DND-41 (cell line): Measurements from ENCODE around the gene PSMG3.

Experiments
- ATAC-seq: fragments of 200-7000 bp; cut with Tn5 transposase; 3 replicates; pipeline ENCODE4 v1.9.1; 2021; ENCODE audit warnings: low read depth; ENCODE audit not compliant: insufficient read depth
- DNase-seq: peaks from one replicate; pipeline ENCODE4 v3.0.0-alpha.2; 2020
- H2AFZ ChIP-seq: 2 replicates; pipeline ENCODE4 v1.6.0; 2012; ENCODE audit warnings: low read depth, low read length
- H3K27ac ChIP-seq: 2 replicates; pipeline ENCODE4 v1.5.1; 2012; ENCODE audit warnings: low read length, inconsistent platforms
- H3K27me3 ChIP-seq: fragments of 200-600 bp; sonication (generic); 2 replicates; pipeline ENCODE4 v1.6.0; 2012; ENCODE audit warnings: low read length, mild to moderate bottlenecking, inconsistent platforms; ENCODE audit not compliant: insufficient read depth, poor library complexity
- H3K36me3 ChIP-seq: 2 replicates; pipeline ENCODE4 v1.5.1; 2012; ENCODE audit warnings: low read length, inconsistent platforms; ENCODE audit not compliant: insufficient read depth
- H3K4me1 ChIP-seq: 2 replicates; pipeline ENCODE4 v1.5.1; 2012; ENCODE audit warnings: mild to moderate bottlenecking, low read length; ENCODE audit not compliant: insufficient read depth
- H3K4me2 ChIP-seq: 2 replicates; pipeline ENCODE4 v1.6.0; 2012; ENCODE audit warnings: mild to moderate bottlenecking, moderate library complexity, low read length, inconsistent platforms; ENCODE audit not compliant: insufficient read depth
- H3K4me3 ChIP-seq, 2 experiments: fragments of 200-600 bp in 1 of 2; shearing (Covaris generic) in 1 of 2; 2 replicates each; pipeline ENCODE4 v1.5.1; 2012 to 2016; ENCODE audit warnings: inconsistent platforms in 2 of 2, low read length in 2 of 2, mild to moderate bottlenecking in 2 of 2, low read depth in 1 of 2, moderate library complexity in 1 of 2
- H3K79me2 ChIP-seq: 2 replicates; pipeline ENCODE4 v1.6.0; 2012; ENCODE audit warnings: low read length, inconsistent platforms; ENCODE audit not compliant: insufficient read depth
- H3K9ac ChIP-seq: 2 replicates; pipeline ENCODE4 v1.6.0; 2012; ENCODE audit warnings: low read depth, mild to moderate bottlenecking, inconsistent platforms, low read length, moderate library complexity
- H3K9me3 ChIP-seq: 2 replicates; pipeline ENCODE4 v1.5.1; 2012; ENCODE audit warnings: low read length, moderate library complexity, mild to moderate bottlenecking, inconsistent platforms; ENCODE audit not compliant: insufficient read depth, severe bottlenecking
- H4K20me1 ChIP-seq: 2 replicates; pipeline ENCODE4 v1.6.0; 2012; ENCODE audit warnings: low read length; ENCODE audit not compliant: insufficient read depth
- EZH2 ChIP-seq: IDR thresholded peaks from 3 replicates; pipeline ENCODE4 v1.6.1; 2012; ENCODE audit warnings: borderline replicate concordance, low read depth, mild to moderate bottlenecking, moderate library complexity, low read length, inconsistent platforms; ENCODE audit not compliant: severe bottlenecking
- TF ChIP-seq, protein P1 (sequence below): IDR thresholded peaks from 2 replicates; pipeline ENCODE4 v1.5.1; 2012; ENCODE audit warnings: borderline replicate concordance, low read length, moderate library complexity, mild to moderate bottlenecking; ENCODE audit not compliant: poor library complexity, severe bottlenecking; ENCODE audit errors: extremely low read depth

Gene PSMG3

DNA sequence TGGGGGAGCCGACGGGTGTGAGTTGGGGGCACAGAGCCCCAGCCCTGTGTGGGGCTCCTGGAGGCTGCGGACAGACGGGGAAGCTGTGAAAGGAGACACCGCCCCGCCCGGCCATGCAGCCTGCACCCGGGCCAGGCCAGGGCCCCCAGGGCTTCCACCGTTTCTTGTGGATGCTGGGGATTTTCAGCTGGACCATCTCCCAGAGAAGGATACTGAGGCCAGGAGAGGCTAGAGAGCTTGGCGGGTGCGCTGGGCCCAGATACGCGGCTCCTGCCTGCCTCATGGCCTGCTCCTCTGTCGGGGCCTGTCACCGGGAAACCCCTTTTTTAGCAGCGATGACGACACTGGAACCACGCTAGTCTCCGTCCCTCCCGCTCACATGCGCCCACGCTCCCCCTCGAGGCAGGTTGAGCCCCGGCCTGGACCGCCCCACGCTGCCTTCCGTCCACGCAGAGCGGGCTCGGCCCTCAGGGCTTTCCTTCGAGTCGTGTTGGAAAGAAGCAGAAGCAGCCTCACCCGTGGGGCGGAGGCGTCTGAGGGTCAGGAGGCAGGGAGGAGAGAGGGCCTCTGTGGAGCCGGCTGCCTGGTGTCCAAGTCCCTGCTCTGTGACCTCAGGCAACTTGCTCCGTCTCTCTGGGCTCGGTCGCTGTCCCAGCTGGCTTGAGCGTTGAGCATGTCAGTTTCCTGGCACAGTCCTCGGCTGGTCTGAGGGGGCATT lies 25.5 kb downstream of the PSMG3 start:
- TF ChIP-seq EZH2 = no peak
- TF ChIP-seq, protein P1, sequence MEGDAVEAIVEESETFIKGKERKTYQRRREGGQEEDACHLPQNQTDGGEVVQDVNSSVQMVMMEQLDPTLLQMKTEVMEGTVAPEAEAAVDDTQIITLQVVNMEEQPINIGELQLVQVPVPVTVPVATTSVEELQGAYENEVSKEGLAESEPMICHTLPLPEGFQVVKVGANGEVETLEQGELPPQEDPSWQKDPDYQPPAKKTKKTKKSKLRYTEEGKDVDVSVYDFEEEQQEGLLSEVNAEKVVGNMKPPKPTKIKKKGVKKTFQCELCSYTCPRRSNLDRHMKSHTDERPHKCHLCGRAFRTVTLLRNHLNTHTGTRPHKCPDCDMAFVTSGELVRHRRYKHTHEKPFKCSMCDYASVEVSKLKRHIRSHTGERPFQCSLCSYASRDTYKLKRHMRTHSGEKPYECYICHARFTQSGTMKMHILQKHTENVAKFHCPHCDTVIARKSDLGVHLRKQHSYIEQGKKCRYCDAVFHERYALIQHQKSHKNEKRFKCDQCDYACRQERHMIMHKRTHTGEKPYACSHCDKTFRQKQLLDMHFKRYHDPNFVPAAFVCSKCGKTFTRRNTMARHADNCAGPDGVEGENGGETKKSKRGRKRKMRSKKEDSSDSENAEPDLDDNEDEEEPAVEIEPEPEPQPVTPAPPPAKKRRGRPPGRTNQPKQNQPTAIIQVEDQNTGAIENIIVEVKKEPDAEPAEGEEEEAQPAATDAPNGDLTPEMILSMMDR = no peak
- Histone ChIP-seq H3K27ac (no peak overlapping the region), H3K9ac (no peak overlapping the region), H3K27me3 (no peaks in the 10 kb centered on the region), H3K4me1 (no peaks in the 10 kb centered on the region), H3K4me3 (no peak overlapping the region), H3K9me3 (no peaks in the 10 kb centered on the region), H4K20me1 (peaks cover 11% of the 10 kb centered on the region), H3K36me3 (peaks cover 30% of the 10 kb centered on the region), H3K79me2 (no peaks in the 10 kb centered on the region), H2AFZ (no peak overlapping the region), H3K4me2 (no peak overlapping the region)
- DNase-seq (no peak), ATAC-seq (0 out of 3 replicates have a peak, but pooled peaks have one; percentile 5)

DNA sequence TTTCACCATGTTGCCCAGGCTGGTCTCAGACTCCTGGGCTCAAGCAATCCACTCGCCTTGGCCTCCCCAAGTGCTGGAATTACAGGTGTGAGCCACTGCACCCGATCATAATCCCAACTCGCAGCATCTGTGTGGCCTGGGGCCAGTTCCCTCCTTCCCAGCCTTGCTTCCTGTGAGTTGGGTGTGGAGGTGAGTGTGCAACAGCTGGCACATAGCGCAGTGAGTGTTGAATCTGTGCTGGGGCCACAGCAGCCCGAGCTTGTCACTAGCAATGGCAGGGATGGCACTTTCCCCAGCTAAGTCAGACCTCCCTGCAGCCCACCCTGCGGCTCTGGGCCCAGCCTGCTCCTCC lies 26.0 kb downstream of the PSMG3 start:
- H3K4me3 ChIP-seq = no peak overlapping the region
- H3K36me3 ChIP-seq = peaks cover 32% of the 10 kb centered on the region
- no peak overlapping the region for H2AFZ ChIP-seq
- H3K27me3 ChIP-seq = no peaks in the 10 kb centered on the region
- DNase-seq (no peak), ATAC-seq (no peak)
- no peak overlapping the region for H3K9ac ChIP-seq
- H3K4me1 ChIP-seq = no peaks in the 10 kb centered on the region
- H3K9me3 ChIP-seq = no peaks in the 10 kb centered on the region
- H3K27ac ChIP-seq = no peak overlapping the region
- no peaks in the 10 kb centered on the region for H3K79me2 ChIP-seq
- peaks cover 16% of the 10 kb centered on the region for H4K20me1 ChIP-seq
- TF ChIP-seq, protein P1 = no peak
- TF ChIP-seq EZH2 = no peak
- H3K4me2 ChIP-seq = no peak overlapping the region

DNA sequence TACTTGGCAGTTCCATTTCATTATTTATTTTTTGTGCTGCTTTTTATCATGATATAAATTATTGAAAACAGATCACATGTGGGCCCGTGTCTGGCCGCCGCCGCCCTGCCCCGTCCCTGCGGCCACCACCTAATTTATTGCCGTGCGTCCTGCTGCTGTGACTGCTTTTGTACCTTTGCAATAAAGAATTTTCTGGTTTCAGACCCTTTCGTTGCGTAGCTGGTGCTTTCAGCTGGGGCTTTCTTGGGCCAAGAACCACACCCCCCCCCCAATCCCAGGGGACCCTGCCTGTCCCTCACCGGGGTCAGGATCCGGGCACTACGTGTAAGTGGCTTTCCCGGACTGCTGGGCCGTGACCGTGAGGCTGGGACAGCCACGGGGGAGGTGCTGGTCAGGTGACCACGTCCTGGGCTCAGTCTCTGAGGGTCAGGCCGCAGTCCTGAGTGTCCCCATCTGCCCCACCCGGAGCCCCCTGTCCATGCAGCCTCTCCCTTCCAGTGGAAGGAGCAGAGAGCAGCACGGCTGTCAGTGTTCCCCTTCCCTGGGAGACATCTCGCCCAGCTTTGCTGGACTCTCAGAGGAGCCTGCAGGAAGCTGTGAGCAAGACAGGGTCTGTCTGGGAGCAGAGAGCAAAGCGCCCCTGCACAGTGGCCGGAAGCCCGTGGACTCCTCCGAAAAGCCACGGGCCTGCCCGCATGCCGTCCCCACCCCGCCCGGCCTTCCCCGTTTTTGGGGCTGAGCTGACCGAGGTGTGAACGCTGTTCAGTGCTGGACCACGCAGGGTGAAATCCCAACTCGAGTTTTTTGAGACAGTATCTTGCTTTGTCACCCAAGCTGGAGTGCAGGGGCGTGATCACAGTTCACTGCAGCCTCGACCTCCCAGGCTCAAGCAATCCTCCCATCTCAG lies 26.7 kb downstream of the PSMG3 start:
- no peak for ATAC-seq

More for the DNA sequence above, 26.7 kb downstream of the PSMG3 start:
- Histone ChIP-seq H3K4me2 (no peak overlapping the region), H3K9me3 (no peaks in the 10 kb centered on the region), H3K9ac (no peak overlapping the region), H3K4me3 (no peak overlapping the region), H3K36me3 (peaks cover 32% of the 10 kb centered on the region), H4K20me1 (peaks cover 22% of the 10 kb centered on the region), H2AFZ (no peak overlapping the region), H3K27ac (no peak overlapping the region), H3K79me2 (peaks cover 5% of the 10 kb centered on the region; the same call in 1 of the 2 replicates), H3K4me1 (no peaks in the 10 kb centered on the region), H3K27me3 (no peaks in the 10 kb centered on the region)
- DNase-seq = no peak
- no peak for TF ChIP-seq EZH2
- TF ChIP-seq, protein P1 = no peak
